ENCODE measurements around the gene PPP2R2C.

PPP2R2C gene

GRCh38 chr4:6324999-6325787 is 147.2 kb downstream of the PPP2R2C start:
- DNase-seq, result no peak

GRCh38 chr4:6324461-6324998 is 147.9 kb downstream of the PPP2R2C start:
- DNase-seq, result no peak

DNA sequence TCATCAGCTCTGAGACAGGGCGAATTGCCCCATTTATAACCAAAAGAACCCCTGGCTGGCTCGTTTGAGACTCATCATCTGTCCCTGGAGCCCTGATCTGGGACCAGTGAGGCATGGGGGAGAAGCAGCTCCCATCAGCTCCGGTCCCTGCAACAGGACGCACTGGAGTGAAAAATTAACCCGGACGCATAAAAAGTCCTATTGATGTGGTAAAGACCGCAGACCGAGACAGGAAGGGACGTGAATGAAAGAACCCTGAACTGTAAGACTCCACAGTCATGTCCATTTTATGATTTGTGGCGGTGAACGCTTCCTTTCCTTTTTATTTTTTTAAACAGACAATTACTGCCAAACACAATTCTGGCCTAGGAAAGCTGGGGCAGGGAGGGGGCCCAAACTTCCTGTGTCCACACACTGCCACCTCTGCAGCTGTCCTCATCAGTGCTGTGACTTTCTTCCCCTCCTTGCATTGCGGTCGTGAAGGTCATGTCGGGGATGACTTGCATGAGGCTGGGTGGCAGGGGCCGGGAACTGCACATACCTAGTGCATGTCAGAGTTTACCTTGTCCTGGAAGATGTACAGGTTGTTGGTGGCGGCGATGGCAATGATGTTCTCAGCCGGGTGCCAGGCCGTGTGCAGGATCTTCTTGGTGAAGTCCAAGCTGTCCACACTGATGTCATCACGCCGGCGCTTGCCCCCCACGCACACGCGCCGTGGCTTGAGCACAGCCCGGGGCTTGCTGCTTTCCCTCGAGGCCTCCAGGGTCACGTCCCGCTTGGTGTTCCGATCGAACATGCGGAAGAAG is 149.4 kb downstream of the PPP2R2C start:
- no peak for DNase-seq

- no peak for DNase-seq
These were observed 150.2 kb downstream of the PPP2R2C start for GRCh38 chr4:6322067-6322760.

- no peak for DNase-seq
These were observed 151.1 kb downstream of the PPP2R2C start for GRCh38 chr4:6321361-6321760.

- no peak for DNase-seq
These were observed 151.8 kb downstream of the PPP2R2C start for GRCh38 chr4:6320663-6321062.

- DNase-seq, result no peak
These were observed 152.8 kb downstream of the PPP2R2C start for GRCh38 chr4:6319530-6320150.

DNA sequence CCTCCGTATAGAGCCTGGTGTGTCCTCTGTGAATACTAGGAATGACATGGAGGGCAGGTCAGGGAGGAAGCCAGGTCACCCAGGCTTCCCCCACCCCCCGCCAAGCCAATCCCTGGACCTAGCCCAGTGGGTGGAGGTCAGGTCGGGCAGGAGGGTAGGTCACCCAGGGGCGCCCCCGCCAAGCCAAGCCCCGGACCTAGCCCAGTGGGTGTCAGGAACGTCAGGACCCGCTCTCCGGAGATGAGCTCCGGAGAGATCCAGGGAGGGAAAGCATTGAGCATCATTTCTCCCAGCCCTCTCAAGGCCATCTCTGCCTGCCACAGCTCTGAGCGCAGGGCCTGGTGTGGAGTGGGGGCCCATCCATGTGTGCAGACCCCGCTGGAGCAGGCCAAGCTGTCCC is 154.2 kb downstream of the PPP2R2C start:
- DNase-seq, result no peak

- no peak for DNase-seq
These were observed 155.9 kb downstream of the PPP2R2C start for GRCh38 chr4:6316461-6317003.

DNA sequence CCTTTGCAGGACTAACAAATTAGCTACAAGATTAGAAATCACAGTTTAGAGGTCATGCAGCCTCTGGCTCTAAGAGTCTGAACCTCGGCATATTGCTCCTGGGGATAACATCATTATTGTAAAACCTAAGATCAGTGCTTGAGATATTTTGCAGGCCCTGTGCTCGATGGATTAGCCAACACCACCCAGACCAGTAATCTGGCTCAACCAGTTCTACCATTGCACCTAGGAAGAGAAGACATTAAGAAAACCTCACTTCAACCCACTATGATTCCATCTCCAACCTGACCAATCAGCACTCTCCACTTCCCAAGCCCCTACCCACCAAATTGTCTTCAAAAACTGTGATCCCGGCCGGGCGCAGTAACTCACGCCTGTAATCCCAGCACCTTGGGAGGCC is 159.2 kb downstream of the PPP2R2C start:
- DNase-seq, result no peak

DNA sequence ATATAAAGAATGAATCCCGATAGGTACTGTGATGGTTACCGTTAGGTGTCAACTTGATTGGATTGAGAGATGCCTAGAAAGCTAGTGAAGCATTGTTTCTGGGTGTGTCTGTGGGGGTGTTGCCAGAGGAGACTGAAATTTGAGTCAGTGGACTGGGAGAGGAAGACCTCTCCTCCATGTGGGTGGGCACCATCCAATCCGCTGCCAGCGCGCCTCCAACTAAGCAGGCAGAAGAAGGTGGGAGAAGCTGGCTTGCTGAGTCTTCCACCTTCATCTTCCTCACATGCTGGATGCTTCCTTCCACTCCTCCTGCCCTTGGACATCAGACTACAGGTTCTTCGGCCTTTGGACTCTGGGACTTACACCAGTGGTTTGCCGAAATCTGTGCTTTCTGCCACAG is 162.6 kb downstream of the PPP2R2C start:
- no peak for DNase-seq

DNA sequence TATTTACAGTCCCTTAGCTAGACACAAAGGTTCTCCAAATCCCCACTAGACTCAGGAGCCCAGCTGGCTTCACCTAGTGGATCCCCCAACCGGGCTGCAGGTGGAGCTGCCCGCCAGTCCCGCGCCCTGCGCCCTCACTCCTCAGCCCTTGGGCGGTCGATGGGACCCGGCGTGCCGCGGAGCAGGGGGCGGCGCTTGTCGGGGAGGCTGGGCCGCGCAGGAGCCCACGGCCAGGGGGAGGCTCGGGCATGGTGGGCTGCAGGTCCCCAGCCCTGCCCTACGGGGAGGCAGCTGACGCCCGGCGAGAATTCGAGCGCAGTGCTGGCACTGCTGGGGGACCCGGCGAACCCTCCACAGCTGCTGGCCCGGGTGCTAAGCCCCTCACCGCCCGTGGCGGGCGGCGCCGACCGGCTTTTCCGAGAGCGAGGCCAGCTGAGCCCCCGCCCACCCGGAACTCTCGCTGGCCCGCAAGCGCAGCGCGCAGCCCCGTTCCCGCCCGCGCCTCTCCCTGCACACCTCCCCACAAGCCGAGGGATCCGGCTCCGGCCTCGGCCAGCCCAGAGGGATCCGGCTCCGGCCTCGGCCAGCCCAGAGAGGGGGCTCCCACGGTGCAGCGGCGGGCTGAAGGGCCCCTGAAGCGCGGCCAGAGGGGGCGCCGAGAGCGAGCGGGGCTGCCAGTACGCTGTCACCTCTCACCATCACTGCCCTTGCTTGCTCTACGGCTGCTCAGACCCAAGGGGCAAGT is 163.3 kb downstream of the PPP2R2C start:
- DNase-seq, result no peak

DNA sequence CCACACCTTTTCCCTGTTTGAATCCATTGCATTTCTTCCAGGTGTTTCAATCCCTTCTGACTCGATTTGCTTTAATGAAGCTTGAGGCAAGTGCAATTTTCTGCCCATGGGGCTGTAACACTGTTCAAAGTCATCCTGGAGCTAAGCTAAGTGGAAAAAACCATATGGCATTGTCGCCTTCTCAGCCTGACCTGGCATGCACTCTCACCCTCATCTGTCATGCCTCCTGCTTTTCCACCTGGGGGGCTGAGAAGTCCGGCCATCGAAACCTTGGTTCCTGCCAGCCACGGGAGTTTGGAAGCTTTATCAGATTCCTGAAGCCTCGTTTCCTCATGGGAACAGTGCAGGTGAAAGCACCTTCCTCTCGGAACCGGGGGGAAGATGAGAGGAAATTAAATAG is 164.5 kb downstream of the PPP2R2C start:
- DNase-seq, result no peak

DNA sequence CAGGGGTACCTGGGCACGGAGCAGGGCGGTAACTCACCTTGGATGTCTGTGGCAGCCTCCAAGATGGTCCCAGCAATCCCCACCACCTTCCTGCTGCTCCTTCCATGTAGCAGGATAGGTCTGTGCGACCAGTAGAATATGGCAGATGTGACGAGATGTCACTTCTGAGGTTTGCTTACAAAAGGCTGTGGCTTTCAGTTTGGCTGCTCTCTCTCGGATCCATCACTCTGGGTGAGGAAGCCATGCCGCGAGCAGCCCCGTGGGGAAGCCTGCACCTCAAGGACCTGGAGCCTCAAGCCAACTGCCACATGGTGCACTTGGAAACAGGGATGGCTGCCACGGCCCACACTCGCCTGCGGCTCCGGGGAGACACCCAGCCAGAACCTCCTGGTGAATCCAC is 165.2 kb downstream of the PPP2R2C start:
- no peak for DNase-seq

DNA sequence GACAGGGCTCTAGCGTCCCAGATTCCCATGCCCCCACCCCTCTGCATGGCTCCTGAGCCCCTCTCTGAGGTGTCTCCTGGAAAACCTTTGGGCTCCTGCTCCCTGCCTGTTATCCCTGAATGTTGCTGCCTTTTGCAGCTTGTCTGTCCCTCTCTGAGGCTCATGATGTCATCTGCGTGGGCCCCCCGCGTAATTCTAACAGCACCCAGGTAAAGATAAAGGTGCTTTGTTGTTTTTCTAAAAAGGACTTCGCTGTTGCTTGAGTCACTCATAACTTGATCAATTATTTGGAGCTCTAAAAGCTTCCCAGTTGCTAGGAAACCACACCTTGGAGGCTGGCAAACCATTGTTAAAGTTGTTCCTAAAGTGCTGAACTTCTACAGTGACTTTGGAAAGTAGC is 166.1 kb downstream of the PPP2R2C start:
- DNase-seq, result no peak

GRCh38 chr4:6303943-6304342 is 168.5 kb downstream of the PPP2R2C start:
- no peak for DNase-seq

GRCh38 chr4:6302869-6303268 is 169.5 kb downstream of the PPP2R2C start:
- DNase-seq, result no peak

GRCh38 chr4:6301732-6302442 is 170.5 kb downstream of the PPP2R2C start:
- no peak for DNase-seq

GRCh38 chr4:6301051-6301731 is 171.2 kb downstream of the PPP2R2C start:
- no peak for DNase-seq

DNA sequence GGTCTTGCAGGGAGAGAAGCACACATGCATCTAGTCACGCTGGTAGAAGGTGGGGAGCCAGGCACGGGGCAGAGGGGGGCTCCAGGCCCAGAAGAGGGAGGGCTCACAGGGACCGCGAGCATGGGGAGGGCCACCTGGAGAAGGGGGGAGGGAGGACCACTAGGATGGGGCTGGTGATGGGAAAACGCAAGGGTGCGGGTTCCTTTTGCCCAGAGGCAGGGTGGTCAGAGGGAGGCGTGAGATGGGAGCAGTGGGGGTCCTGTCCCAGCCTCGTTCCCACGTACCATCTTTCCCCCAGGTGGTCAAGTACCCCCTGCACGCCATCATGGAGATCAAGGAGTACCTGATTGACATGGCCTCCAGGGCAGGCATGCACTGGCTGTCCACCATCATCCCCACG is 172.1 kb downstream of the PPP2R2C start:
- DNase-seq, result no peak

DNA sequence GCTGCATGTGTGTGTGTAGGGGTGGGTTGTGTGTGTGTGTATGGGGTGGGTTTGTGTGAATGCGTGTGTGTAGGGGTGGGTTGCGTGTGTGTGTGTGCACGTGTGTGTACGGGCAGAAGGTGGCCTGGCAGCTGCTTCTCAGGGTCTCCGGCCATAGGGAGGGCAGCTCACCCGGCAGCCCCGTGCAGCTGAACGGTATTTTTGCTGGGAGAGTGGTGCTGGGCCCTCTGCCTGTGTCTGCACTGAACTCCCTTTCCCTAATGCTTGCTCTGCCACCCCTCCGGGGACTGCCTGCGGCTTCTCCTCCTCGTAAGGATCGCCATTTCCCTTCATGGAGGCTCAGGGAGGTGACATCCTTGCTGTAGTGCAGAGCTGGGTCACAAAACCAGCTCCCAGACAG is 172.5 kb downstream of the PPP2R2C start:
- no peak for DNase-seq

Measured in NCI-H748 treated with DMSO at 0.1 percent for 48 hours (cell line).